GM12878 (cell line): ENCODE results near the gene MT3. TPM values are rescaled to one million over a fixed set of nuclear protein-coding genes. Genes with fewer than 3 reads are reported as not detected.

Experiments
- ATAC-seq: fragments of 200-7000 bp; cut with Tn5 transposase; 3 replicates; pipeline ENCODE4 v1.9.1; 2020; ENCODE audit warnings: mild to moderate bottlenecking, moderate library complexity
- BruUV-seq: library from RNA; stranded (reverse); fragments of 400-500 nt; replicated peaks from 2 replicates; lab custom pipeline; 2021; lab: Mats Ljungman, UMichigan
- CTCF ChIA-PET: fragments of 300-600 bp; sonication (Branson Sonifier 250); formaldehyde crosslinking; extraction: SDS; loops from one replicate; lab custom pipeline; 2021; ENCODE audit warnings: inconsistent platforms; lab: Yijun Ruan, JAX
- POLR2A ChIA-PET: fragments of 350-600 bp; formaldehyde crosslinking; extraction: SDS; loops from one replicate; lab custom pipeline; 2021; ENCODE audit warnings: inconsistent platforms; lab: Charles Lee
- RAD21 ChIA-PET: fragments of 300-600 bp; sonication (Branson Sonifier 250); formaldehyde crosslinking; loops from one replicate; lab custom pipeline; 2023; ENCODE audit warnings: antibody characterized with exemption; ENCODE audit not compliant: unreplicated experiment; lab: Charles Lee
- SMC1A ChIA-PET: fragments of 300-600 bp; sonication (Branson Sonifier 250); formaldehyde crosslinking; loops from one replicate; lab custom pipeline; 2023; ENCODE audit not compliant: unreplicated experiment, uncharacterized antibody; lab: Charles Lee
- DNase-seq: peaks from one replicate; pipeline ENCODE4 v3.0.0-alpha.2; 2011; ENCODE audit warnings: low read depth, low spot score
- FAIRE-seq: peaks from 3 replicates; lab custom pipeline; 2011; peaks lifted over from hg19 to GRCh38; lab: Jason Lieb, UNC
- H2AFZ ChIP-seq: 2 replicates; pipeline ENCODE4 v1.6.0; 2011; ENCODE audit warnings: low read depth, low read length, control low read depth; ENCODE audit not compliant: control insufficient read depth
- H3K27ac ChIP-seq: 2 replicates; pipeline ENCODE4 v1.5.1; 2011; ENCODE audit warnings: control low read depth; ENCODE audit not compliant: control insufficient read depth, insufficient read depth
- H3K27me3 ChIP-seq, 2 experiments: replicated peaks in 1 of 2; 2 replicates each; pipeline versions ENCODE4 v1.6.0 to v1.6.1; 2011; ENCODE audit warnings: low read length in 1 of 2; ENCODE audit not compliant: control insufficient read depth in 2 of 2, insufficient read depth in 2 of 2
- H3K36me3 ChIP-seq, 2 experiments: 2 replicates each; pipeline ENCODE4 v1.5.1; 2011; ENCODE audit warnings: low read length in 1 of 2; ENCODE audit not compliant: control insufficient read depth in 2 of 2, insufficient read depth in 2 of 2
- H3K4me1 ChIP-seq: 2 replicates; pipeline ENCODE4 v1.6.1; 2011; ENCODE audit warnings: mild to moderate bottlenecking, low read length, moderate library complexity, mixed read lengths; ENCODE audit not compliant: control insufficient read depth, insufficient read depth
- H3K4me2 ChIP-seq: 2 replicates; pipeline ENCODE4 v1.6.0; 2011; ENCODE audit warnings: control low read depth; ENCODE audit not compliant: control insufficient read depth, insufficient read depth
- H3K4me3 ChIP-seq: fragments of 200-600 bp; sonication (generic); 2 replicates; pipeline ENCODE4 v1.5.1; 2016
- H3K79me2 ChIP-seq: 2 replicates; pipeline ENCODE4 v1.6.0; 2011; ENCODE audit warnings: low read length; ENCODE audit not compliant: control insufficient read depth, insufficient read depth
- H3K9ac ChIP-seq: 2 replicates; pipeline ENCODE4 v1.8.0; 2011; ENCODE audit warnings: low read length, control low read depth, mixed read lengths; ENCODE audit not compliant: control insufficient read depth, insufficient read depth
- H3K9me3 ChIP-seq: replicated peaks from 3 replicates; pipeline ENCODE4 v1.5.1; 2011; ENCODE audit warnings: mild to moderate bottlenecking, low read length; ENCODE audit not compliant: control insufficient read depth, insufficient read depth
- H4K20me1 ChIP-seq: 2 replicates; pipeline ENCODE4 v1.6.0; 2011; ENCODE audit not compliant: control insufficient read depth, insufficient read depth
- CUX1 ChIP-seq: IDR thresholded peaks from 2 replicates; pipeline ENCODE4 v1.6.1; 2012; ENCODE audit warnings: improper control_type of control experiment, low read depth, low read length; ENCODE audit not compliant: insufficient replicate concordance
- EZH2 ChIP-seq: IDR thresholded peaks from 2 replicates; pipeline ENCODE4 v1.6.1; 2012; ENCODE audit warnings: low read depth, mild to moderate bottlenecking, control low read depth, inconsistent platforms, low read length, borderline replicate concordance; ENCODE audit not compliant: control insufficient read depth
- HCFC1 ChIP-seq: fragments of 150-350 bp; IDR thresholded peaks from 2 replicates; pipeline ENCODE4 v1.6.1; 2014; ENCODE audit warnings: low read length
- IRF4 ChIP-seq: IDR thresholded peaks from 2 replicates; pipeline ENCODE4 v1.6.1; 2011; ENCODE audit warnings: low read depth, low read length
- IRF5 ChIP-seq: fragments of 450-650 bp; IDR thresholded peaks from 2 replicates; pipeline ENCODE4 v1.6.1; 2017; ENCODE audit warnings: borderline replicate concordance
- KDM1A ChIP-seq: fragments of 200-600 bp; sonication (generic); IDR thresholded peaks from 2 replicates; pipeline ENCODE4 v1.6.1; 2016; ENCODE audit warnings: borderline replicate concordance
- NFYA ChIP-seq: IDR thresholded peaks from 2 replicates; pipeline ENCODE4 v1.6.1; 2011; ENCODE audit warnings: low read depth, mild to moderate bottlenecking, low read length, improper control_type of control experiment, borderline replicate concordance
- NKRF ChIP-seq: fragments of 450-650 bp; conservative IDR thresholded peaks from 2 replicates; pipeline ENCODE4 v1.6.1; 2017; ENCODE audit warnings: mild to moderate bottlenecking, moderate library complexity
- PBX3 ChIP-seq: IDR thresholded peaks from 2 replicates; pipeline ENCODE4 v1.6.1; 2011; ENCODE audit warnings: mild to moderate bottlenecking, low read depth, low read length, moderate library complexity; ENCODE audit not compliant: insufficient replicate concordance
- RELA ChIP-seq: fragments of 450-650 bp; IDR thresholded peaks from 2 replicates; pipeline ENCODE4 v1.8.0; 2014; ENCODE audit warnings: borderline replicate concordance; ENCODE audit not compliant: partially characterized antibody
- SIX5 ChIP-seq: IDR thresholded peaks from 2 replicates; pipeline ENCODE4 v1.6.1; 2011; ENCODE audit warnings: mild to moderate bottlenecking, low read depth, low read length, moderate library complexity; ENCODE audit not compliant: severe bottlenecking
- USF2 ChIP-seq: IDR thresholded peaks from 2 replicates; pipeline ENCODE4 v1.6.1; 2011; ENCODE audit warnings: low read depth, low read length, improper control_type of control experiment, borderline replicate concordance
- WGBS: methylation state at CpG from one replicate; pipeline ENCODE4 v1.1.6; 2016; ENCODE audit warnings: low lambda C conversion rate; ENCODE audit not compliant: insufficient replicate concordance, insufficient coverage; ENCODE audit errors: missing lambda C conversion rate; 5-methylcytosine and 5-hydroxymethylcytosine counted together
- in situ Hi-C: fragments of 300-500 bp; cut with MboI; formaldehyde crosslinking; loops from 9 replicates; pipeline ENCODE4 v1.14.3; 2018; ENCODE audit warnings: mixed read lengths
- intact Hi-C: fragments of 100-400 bp; cut with micrococcal nuclease; formaldehyde crosslinking; loops from one replicate; pipeline ENCODE4 v1.14.2; 2022; ENCODE audit not compliant: unreplicated experiment
- polyA plus RNA-seq, 11 experiments: library from polyadenylated mRNA; depleted of rRNA in 4 of 11; unstranded in 6 of 11; stranded (reverse) in 5 of 11; fragments of >200 nt; fragmentation: Nextera tagmentation in 4 of 11; fragmentation: Illumina TruSeq in 1 of 11; extraction: Ambion mirVana in 4 of 11; extraction: Trizol in 1 of 11; gene quantifications; 1 replicate in 1 of 11; 2 replicates in 10 of 11; pipeline versions ENCODE4 v1.2.1 to v1.2.3, GENCODE V29; 2011 to 2016; ENCODE audit warnings: inconsistent platforms in 2 of 11, missing spikeins in 2 of 11, low read depth in 1 of 11
- total RNA-seq, 4 experiments: library from RNA; depleted of rRNA in 3 of 4; stranded (reverse); fragments of >200 nt in 3 of 4; fragmentation: Illumina TruSeq in 1 of 4; extraction: Trizol in 1 of 4; gene quantifications; 2 replicates each; pipeline versions ENCODE4 v1.2.1 to v1.2.3, GENCODE V29; 2013 to 2021

MT3 gene
- total and polyA plus RNA-seq, 10 of the 15 experiments (the other 5 are each of a cell fraction or from before 2014, with no cell fraction given), result 0.41 TPM; not detected in 9

- intact Hi-C loops (no loop called here), in situ Hi-C loops (no loop called here)
- FAIRE-seq (no peak), DNase-seq (no peak), ATAC-seq (no peak)
- BruUV-seq, result no TSS peak
- SMC1A ChIA-PET, result interaction anchor here (1.1 to 2.9 kb wide), 8 partner anchors 10 to 175 kb away, joined by 3 to 12 read pairs (median 4); no protein-coding TSS in a partner anchor
- no peaks in the 10 kb centered on the region for H3K9me3 ChIP-seq
- H3K27ac ChIP-seq, result no peak overlapping the region
- 0 out of 2 replicates have a peak, but pooled peaks cover 3% of the 10 kb centered on the region for H3K4me1 ChIP-seq
- H3K27me3 ChIP-seq, result no peaks in the 10 kb centered on the region; a peak in 2 of 4 replicates
- H2AFZ ChIP-seq, result no peak overlapping the region
- no peaks in the 10 kb centered on the region for H3K79me2 ChIP-seq
- H3K4me2 ChIP-seq, result no peak overlapping the region
- no peaks in the 10 kb centered on the region for H3K36me3 ChIP-seq
- no peaks in the 10 kb centered on the region for H4K20me1 ChIP-seq
- 80% methylated on average over 2 of the region's 2 CpGs for WGBS
- POLR2A ChIA-PET, result interaction anchor here (1.2 to 1.3 kb wide), 2 partner anchors 11 to 12 kb away, joined by 4 read pairs; no protein-coding TSS in a partner anchor
- no peak overlapping the region for H3K9ac ChIP-seq
- CTCF ChIA-PET, result interaction anchor here (0.7 to 1.7 kb wide), 5 partner anchors 11 to 176 kb away, joined by 3 to 7 read pairs (median 3); partner anchors contain the start of gene MT2A
- RAD21 ChIA-PET, result interaction anchor here (1.0 to 1.1 kb wide), 3 partner anchors 14 to 20 kb away, joined by 3 to 5 read pairs (median 4); partner anchors contain the start of gene MT2A
- no peak overlapping the region for H3K4me3 ChIP-seq
- TF ChIP-seq IRF4 (no peak), USF2 (no peak), NFYA (no peak), SIX5 (no peak), CUX1 (no peak), PBX3 (no peak), KDM1A (no peak), IRF5 (no peak), NKRF (no peak), EZH2 (no peak), RELA (no peak), HCFC1 (no peak)
Measured at GRCh38 chr16:56623637-56624036, 34.3 kb downstream of the MT3 start.
